NCI-H526 (cell line): ENCODE data around the gene PAEP.

Experiments used
- DNase-seq, 2 experiments: peaks; one replicate each; lab custom pipeline; 2025; lab: John Stamatoyannopoulos, UW

PAEP gene

GRCh38 chr9:135579889-135580660 lies 18.5 kb downstream of the PAEP start:
- no peak for DNase-seq

- DNase-seq: no peak
Measured at GRCh38 chr9:135580664-135581380, 19.3 kb downstream of the PAEP start.

GRCh38 chr9:135581636-135582426 lies 20.3 kb downstream of the PAEP start:
- no peak for DNase-seq

- no peak for DNase-seq
Measured at GRCh38 chr9:135582541-135582940, 21.0 kb downstream of the PAEP start.

GRCh38 chr9:135582966-135583687 lies 21.6 kb downstream of the PAEP start:
- DNase-seq: no peak

GRCh38 chr9:135583688-135584011 lies 22.1 kb downstream of the PAEP start:
- DNase-seq: no peak

- DNase-seq: no peak
Measured at GRCh38 chr9:135584371-135584770, 22.8 kb downstream of the PAEP start.

GRCh38 chr9:135584934-135585333 lies 23.4 kb downstream of the PAEP start:
- no peak for DNase-seq

- DNase-seq: no peak
Measured at GRCh38 chr9:135586601-135587109, 25.1 kb downstream of the PAEP start.

- DNase-seq: no peak
Measured at GRCh38 chr9:135587658-135588057, 26.1 kb downstream of the PAEP start.

GRCh38 chr9:135588371-135588770 lies 26.8 kb downstream of the PAEP start:
- DNase-seq: no peak

GRCh38 chr9:135588886-135589595 lies 27.5 kb downstream of the PAEP start:
- DNase-seq: no peak

GRCh38 chr9:135589596-135590485 lies 28.3 kb downstream of the PAEP start:
- DNase-seq: no peak

- no peak for DNase-seq
Measured at GRCh38 chr9:135590486-135591079, 29.0 kb downstream of the PAEP start.

GRCh38 chr9:135591506-135592330 lies 30.2 kb downstream of the PAEP start:
- DNase-seq: no peak

- no peak for DNase-seq
Measured at GRCh38 chr9:135592331-135592590, 30.7 kb downstream of the PAEP start.

GRCh38 chr9:135592625-135593024 lies 31.1 kb downstream of the PAEP start:
- DNase-seq: no peak

- DNase-seq: no peak
Measured at GRCh38 chr9:135596211-135596610, 34.7 kb downstream of the PAEP start.

GRCh38 chr9:135600296-135600817 lies 38.8 kb downstream of the PAEP start:
- DNase-seq: no peak
